Kidney capillary endothelial cell (primary cell): Measurements from ENCODE around the gene IGSF3.

Experiments used
- DNase-seq: peaks from one replicate; pipeline ENCODE4 v3.0.0-alpha.2; 2018; ENCODE audit warnings: low spot score

The IGSF3 gene

GRCh38 chr1:116556289-116557006 is 111.1 kb downstream of the IGSF3 start:
- no peak for DNase-seq

GRCh38 chr1:116554924-116555323 is 112.6 kb downstream of the IGSF3 start:
- DNase-seq: no peak

GRCh38 chr1:116553386-116554115 is 114.0 kb downstream of the IGSF3 start:
- no peak for DNase-seq

GRCh38 chr1:116546354-116546977 is 121.1 kb downstream of the IGSF3 start:
- DNase-seq: no peak

GRCh38 chr1:116545359-116545705 is 122.2 kb downstream of the IGSF3 start:
- no peak for DNase-seq

- DNase-seq: no peak
These were observed 122.8 kb downstream of the IGSF3 start for GRCh38 chr1:116544588-116545358.

- DNase-seq: no peak
These were observed 127.4 kb downstream of the IGSF3 start for GRCh38 chr1:116540088-116540487.

GRCh38 chr1:116538544-116538943 is 129.0 kb downstream of the IGSF3 start:
- no peak for DNase-seq

- DNase-seq: no peak
These were observed 129.6 kb downstream of the IGSF3 start for GRCh38 chr1:116537898-116538297.

- peak; percentile 38 for DNase-seq
These were observed 130.3 kb downstream of the IGSF3 start for GRCh38 chr1:116537040-116537831.

GRCh38 chr1:116534014-116534739 is 133.4 kb downstream of the IGSF3 start:
- DNase-seq: no peak

- no peak for DNase-seq
These were observed 134.1 kb downstream of the IGSF3 start for GRCh38 chr1:116533429-116533820.

- no peak for DNase-seq
These were observed 134.7 kb downstream of the IGSF3 start for GRCh38 chr1:116532671-116533428.

- peak; percentile 46 for DNase-seq
These were observed 135.6 kb downstream of the IGSF3 start for GRCh38 chr1:116531917-116532316.

- DNase-seq: no peak
These were observed 137.9 kb downstream of the IGSF3 start for GRCh38 chr1:116529681-116530080.

GRCh38 chr1:116529199-116529631 is 138.3 kb downstream of the IGSF3 start:
- DNase-seq: no peak

GRCh38 chr1:116528329-116529083 is 139.0 kb downstream of the IGSF3 start:
- no peak for DNase-seq

GRCh38 chr1:116525440-116525839 is 142.1 kb downstream of the IGSF3 start:
- no peak for DNase-seq
